IPS-20b (cell line): ENCODE data around the gene GLE1.

ENCODE experiments used
- H3K27ac ChIP-seq: one replicate; pipeline ENCODE4 v1.5.1; 2013; ENCODE audit warnings: low read length
- H3K27me3 ChIP-seq: 2 replicates; pipeline ENCODE4 v1.6.1; 2013; ENCODE audit warnings: mild to moderate bottlenecking, low read length, inconsistent platforms; ENCODE audit not compliant: insufficient read depth
- H3K36me3 ChIP-seq: 2 replicates; pipeline ENCODE4 v1.6.1; 2013; ENCODE audit warnings: low read depth, mild to moderate bottlenecking, inconsistent platforms, low read length, moderate library complexity; ENCODE audit not compliant: insufficient read depth
- H3K4me1 ChIP-seq: 2 replicates; pipeline ENCODE4 v1.6.1; 2013; ENCODE audit warnings: mild to moderate bottlenecking, control low read depth, inconsistent platforms, low read length, moderate library complexity; ENCODE audit not compliant: insufficient read depth
- H3K4me3 ChIP-seq: 2 replicates; pipeline ENCODE4 v1.5.1; 2013; ENCODE audit warnings: mild to moderate bottlenecking, low read length, inconsistent platforms
- H3K9ac ChIP-seq: 2 replicates; pipeline ENCODE4 v1.6.1; 2013; ENCODE audit warnings: low read depth, mild to moderate bottlenecking, inconsistent platforms, low read length, moderate library complexity
- H3K9me3 ChIP-seq: 2 replicates; pipeline ENCODE4 v1.6.1; 2013; ENCODE audit warnings: mild to moderate bottlenecking, low read depth, low read length, inconsistent platforms; ENCODE audit not compliant: insufficient read depth

The GLE1 gene

GRCh38 chr9:128528445-128529160, 24.1 kb downstream of the GLE1 start:
- Histone ChIP-seq H3K36me3 (peaks cover 30% of the 10 kb centered on the region), H3K9me3 (no peaks in the 10 kb centered on the region), H3K4me1 (no peaks in the 10 kb centered on the region), H3K27me3 (no peaks in the 10 kb centered on the region), H3K4me3 (no peak overlapping the region), H3K27ac (no peak overlapping the region), H3K9ac (no peak overlapping the region)

GRCh38 chr9:128529191-128529590, 24.7 kb downstream of the GLE1 start:
- H3K27ac ChIP-seq: no peak overlapping the region
- peaks cover 30% of the 10 kb centered on the region for H3K36me3 ChIP-seq
- no peaks in the 10 kb centered on the region for H3K27me3 ChIP-seq
- no peak overlapping the region for H3K4me3 ChIP-seq
- H3K9ac ChIP-seq: no peak overlapping the region
- no peaks in the 10 kb centered on the region for H3K4me1 ChIP-seq
- no peaks in the 10 kb centered on the region for H3K9me3 ChIP-seq

- Histone ChIP-seq H3K36me3 (peaks cover 25% of the 10 kb centered on the region), H3K9me3 (no peaks in the 10 kb centered on the region)
These were observed 28.1 kb downstream of the GLE1 start for GRCh38 chr9:128532581-128532980.

GRCh38 chr9:128540634-128541360, 36.3 kb downstream of the GLE1 start:
- Histone ChIP-seq H3K9me3 (no peaks in the 10 kb centered on the region), H3K27ac (no peak overlapping the region), H3K36me3 (peaks cover 44% of the 10 kb centered on the region), H3K4me3 (no peak overlapping the region), H3K27me3 (no peaks in the 10 kb centered on the region), H3K4me1 (no peaks in the 10 kb centered on the region), H3K9ac (no peak overlapping the region)

More at GRCh38 chr9:128532581-128532980, 28.1 kb downstream of the GLE1 start:
- H3K4me3 ChIP-seq: no peak overlapping the region
- H3K27me3 ChIP-seq: no peaks in the 10 kb centered on the region
- H3K4me1 ChIP-seq: no peaks in the 10 kb centered on the region
- H3K9ac ChIP-seq: no peak overlapping the region
- no peak overlapping the region for H3K27ac ChIP-seq

- H3K4me1 ChIP-seq: peaks cover 2% of the 10 kb centered on the region; the same call in 1 of the 2 replicates
- H3K27ac ChIP-seq: no peak overlapping the region
- H3K9ac ChIP-seq: no peak overlapping the region
- H3K9me3 ChIP-seq: no peaks in the 10 kb centered on the region
- H3K36me3 ChIP-seq: peaks cover under 1% of the 10 kb centered on the region; the same call in 1 of the 2 replicates
- peaks cover 16% of the 10 kb centered on the region for H3K27me3 ChIP-seq
- no peak overlapping the region for H3K4me3 ChIP-seq
These were observed 42.0 kb downstream of the GLE1 start for GRCh38 chr9:128546504-128546903.

- H3K27ac ChIP-seq: no peak overlapping the region
- no peaks in the 10 kb centered on the region for H3K9me3 ChIP-seq
- no peak overlapping the region for H3K4me3 ChIP-seq
- peaks cover 25% of the 10 kb centered on the region for H3K27me3 ChIP-seq
- H3K36me3 ChIP-seq: no peaks in the 10 kb centered on the region
- H3K4me1 ChIP-seq: peaks cover 7% of the 10 kb centered on the region
- H3K9ac ChIP-seq: no peak overlapping the region
These were observed 44.4 kb downstream of the GLE1 start for GRCh38 chr9:128548876-128549275.

- H3K27ac ChIP-seq: no peak overlapping the region
- H3K9ac ChIP-seq: no peak overlapping the region
- peaks cover 30% of the 10 kb centered on the region for H3K27me3 ChIP-seq
- H3K9me3 ChIP-seq: no peaks in the 10 kb centered on the region
- peaks cover 21% of the 10 kb centered on the region for H3K4me1 ChIP-seq
- no peak overlapping the region for H3K4me3 ChIP-seq
- no peaks in the 10 kb centered on the region for H3K36me3 ChIP-seq
These were observed 45.7 kb downstream of the GLE1 start for GRCh38 chr9:128550226-128550625.

GRCh38 chr9:128550770-128551656, 46.5 kb downstream of the GLE1 start:
- Histone ChIP-seq H3K4me3 (peak overlapping the region; percentile 71), H3K27ac (no peak overlapping the region), H3K27me3 (peaks cover 30% of the 10 kb centered on the region), H3K4me1 (peaks cover 26% of the 10 kb centered on the region), H3K9ac (peak overlapping the region; percentile 75; the same call in 1 of the 2 replicates), H3K9me3 (no peaks in the 10 kb centered on the region), H3K36me3 (no peaks in the 10 kb centered on the region)

- no peaks in the 10 kb centered on the region for H3K9me3 ChIP-seq
- no peak overlapping the region for H3K27ac ChIP-seq
- peak overlapping the region; percentile 75; the same call in 1 of the 2 replicates for H3K9ac ChIP-seq
- H3K4me1 ChIP-seq: peaks cover 28% of the 10 kb centered on the region
- H3K36me3 ChIP-seq: no peaks in the 10 kb centered on the region
- peak overlapping the region; percentile 71 for H3K4me3 ChIP-seq
- peaks cover 30% of the 10 kb centered on the region for H3K27me3 ChIP-seq
These were observed 47.2 kb downstream of the GLE1 start for GRCh38 chr9:128551657-128552152.

GRCh38 chr9:128552153-128552743, 47.7 kb downstream of the GLE1 start, which contains the start of gene SPTAN1:
SPTAN1 (plus strand) TSS chr9:128552587; CDS start chr9:128566741, 14,154 bp downstream.
- peak within 1 kb of the TSS; percentile 85; the same call in 1 of the 2 replicates for H3K9ac ChIP-seq
- H3K27me3 ChIP-seq: peaks cover 30% of the 10 kb centered on the region
- H3K27ac ChIP-seq: no peak within 1 kb of the TSS
- peaks cover 28% of the 10 kb centered on the region for H3K4me1 ChIP-seq
- H3K4me3 ChIP-seq: peak within 1 kb of the TSS; percentile 95
- no peaks in the 10 kb centered on the region for H3K9me3 ChIP-seq
- H3K36me3 ChIP-seq: no peaks in the 10 kb centered on the region
